IMR-90 (cell line): ENCODE measurements around the gene ADAMTSL2. TPM values are rescaled to one million over a fixed set of nuclear protein-coding genes. Genes with fewer than 3 reads are reported as not detected.

Experiments
- ATAC-seq: fragments of 200-7000 bp; cut with Tn5 transposase; 2 replicates; pipeline ENCODE4 v1.9.1; 2020; ENCODE audit warnings: low read depth, mild to moderate bottlenecking, moderate library complexity
- BruUV-seq: library from RNA; stranded (reverse); fragments of 400-500 nt; replicated peaks from 2 replicates; lab custom pipeline; 2021; lab: Mats Ljungman, UMichigan
- CTCF ChIA-PET: fragments of 300-600 bp; formaldehyde crosslinking; extraction: SDS; loops from one replicate; lab custom pipeline; 2021; ENCODE audit warnings: antibody characterized with exemption; lab: Yijun Ruan, JAX
- POLR2A ChIA-PET: fragments of 300-600 bp; sonication (Branson Sonifier 250); formaldehyde crosslinking; loops from one replicate; lab custom pipeline; 2022; ENCODE audit warnings: antibody characterized with exemption; ENCODE audit not compliant: unreplicated experiment; lab: Charles Lee
- DNase-seq: peaks from one replicate; pipeline ENCODE4 v3.0.0; 2013
- H2AFZ ChIP-seq: replicated peaks from 2 replicates; pipeline ENCODE3; 2013; ENCODE audit warnings: low read length, mild to moderate bottlenecking; ENCODE audit not compliant: poor library complexity
- H2AK5ac ChIP-seq: 2 replicates; pipeline ENCODE4 v1.6.1; 2013; ENCODE audit warnings: low read depth, low read length, inconsistent platforms
- H2AK9ac ChIP-seq: replicated peaks from 2 replicates; pipeline ENCODE3; 2013; ENCODE audit warnings: mild to moderate bottlenecking, low read depth, low read length, moderate library complexity; ENCODE audit not compliant: poor library complexity
- H2BK120ac ChIP-seq: 2 replicates; pipeline ENCODE4 v1.6.1; 2013; ENCODE audit warnings: low read depth, low read length, inconsistent platforms
- H2BK15ac ChIP-seq: 3 replicates; pipeline ENCODE4 v1.6.1; 2013; ENCODE audit warnings: low read depth, low read length, inconsistent platforms
- H2BK20ac ChIP-seq: 2 replicates; pipeline ENCODE4 v1.6.1; 2013; ENCODE audit warnings: low read depth, mild to moderate bottlenecking, inconsistent platforms, low read length, moderate library complexity
- H2BK5ac ChIP-seq: 2 replicates; pipeline ENCODE4 v1.6.1; 2013; ENCODE audit warnings: mild to moderate bottlenecking, low read depth, low read length, inconsistent platforms; ENCODE audit not compliant: poor library complexity, severe bottlenecking
- H3K14ac ChIP-seq: replicated peaks from 2 replicates; pipeline ENCODE4 v1.6.1; 2013; ENCODE audit warnings: low read depth, low read length, inconsistent platforms
- H3K18ac ChIP-seq: 2 replicates; pipeline ENCODE4 v1.6.1; 2013; ENCODE audit warnings: low read depth, low read length, control low read depth
- H3K23ac ChIP-seq: 2 replicates; pipeline ENCODE4 v1.6.1; 2013; ENCODE audit warnings: low read depth, low read length, inconsistent platforms
- H3K27ac ChIP-seq: 2 replicates; pipeline ENCODE4 v1.5.1; 2013; ENCODE audit warnings: mild to moderate bottlenecking, control low read depth, low read length; ENCODE audit not compliant: insufficient read depth
- H3K27me3 ChIP-seq: 2 replicates; pipeline ENCODE4 v1.6.1; 2013; ENCODE audit warnings: low read length; ENCODE audit not compliant: control insufficient read depth, insufficient read depth
- H3K36me3 ChIP-seq: 2 replicates; pipeline ENCODE4 v1.6.1; 2013; ENCODE audit warnings: low read length, mixed read lengths; ENCODE audit not compliant: control insufficient read depth, insufficient read depth
- H3K4ac ChIP-seq: 2 replicates; pipeline ENCODE4 v1.6.1; 2013; ENCODE audit warnings: low read depth, low read length, inconsistent platforms
- H3K4me1 ChIP-seq: 2 replicates; pipeline ENCODE4 v1.6.1; 2013; ENCODE audit warnings: low read length, mixed read lengths; ENCODE audit not compliant: control insufficient read depth, insufficient read depth
- H3K4me2 ChIP-seq: 2 replicates; pipeline ENCODE4 v1.6.1; 2013; ENCODE audit warnings: low read depth, mild to moderate bottlenecking, control low read depth, low read length, moderate library complexity
- H3K4me3 ChIP-seq: 2 replicates; pipeline ENCODE4 v1.5.1; 2013; ENCODE audit warnings: low read depth, mild to moderate bottlenecking, control low read depth, low read length, moderate library complexity; ENCODE audit not compliant: insufficient read depth
- H3K56ac ChIP-seq: 2 replicates; pipeline ENCODE4 v1.6.1; 2013; ENCODE audit warnings: low read length, inconsistent platforms; ENCODE audit not compliant: insufficient read depth; ENCODE audit errors: extremely low read depth
- H3K79me1 ChIP-seq, 2 experiments: 2 replicates each; pipeline ENCODE4 v1.6.1; 2013; ENCODE audit warnings: low read length in 2 of 2, inconsistent platforms in 1 of 2, low read depth in 1 of 2
- H3K9ac ChIP-seq: 2 replicates; pipeline ENCODE4 v1.6.1; 2013; ENCODE audit warnings: low read depth, low read length, control low read depth
- H3K9me1 ChIP-seq: 2 replicates; pipeline ENCODE4 v1.6.1; 2013; ENCODE audit warnings: low read length, inconsistent platforms; ENCODE audit not compliant: insufficient read depth
- H3K9me3 ChIP-seq: 2 replicates; pipeline ENCODE4 v1.6.1; 2013; ENCODE audit warnings: low read length; ENCODE audit not compliant: control insufficient read depth, insufficient read depth
- H4K20me1 ChIP-seq: 2 replicates; pipeline ENCODE4 v1.6.1; 2013; ENCODE audit warnings: low read length, inconsistent platforms; ENCODE audit not compliant: insufficient read depth
- H4K5ac ChIP-seq: 2 replicates; pipeline ENCODE4 v1.6.1; 2013; ENCODE audit warnings: mild to moderate bottlenecking, low read depth, low read length, control low read depth
- H4K8ac ChIP-seq, 2 experiments: 2 replicates each; pipeline ENCODE4 v1.6.1; 2013; ENCODE audit warnings: low read depth in 2 of 2, low read length in 2 of 2, control low read depth in 1 of 2, inconsistent platforms in 1 of 2
- H4K91ac ChIP-seq: 2 replicates; pipeline ENCODE4 v1.6.1; 2013; ENCODE audit warnings: low read depth, low read length, inconsistent platforms; ENCODE audit not compliant: insufficient read depth
- BHLHE40 ChIP-seq: fragments of 150-350 bp; IDR thresholded peaks from 2 replicates; pipeline ENCODE4 v1.6.1; 2016; ENCODE audit warnings: mild to moderate bottlenecking, low read depth, low read length
- CEBPB ChIP-seq: IDR thresholded peaks from 2 replicates; pipeline ENCODE4 v1.6.1; 2012; ENCODE audit warnings: low read depth, low read length, improper control_type of control experiment
- CHD1 ChIP-seq: IDR thresholded peaks from 2 replicates; pipeline ENCODE4 v1.6.1; 2012; ENCODE audit warnings: low read depth, low read length, improper control_type of control experiment
- CTCF ChIP-seq: conservative IDR thresholded peaks from 2 replicates; pipeline ENCODE4 v1.5.1; 2012; ENCODE audit warnings: mild to moderate bottlenecking, low read depth, low read length, improper control_type of control experiment
- FOS ChIP-seq: fragments of 150-350 bp; IDR thresholded peaks from 2 replicates; pipeline ENCODE4 v1.6.1; 2016; ENCODE audit warnings: low read depth, low read length
- MAFK ChIP-seq: IDR thresholded peaks from 2 replicates; pipeline ENCODE4 v1.6.1; 2012; ENCODE audit warnings: low read depth, low read length, improper control_type of control experiment
- MAZ ChIP-seq: IDR thresholded peaks from 2 replicates; pipeline ENCODE4 v1.6.1; 2012; ENCODE audit warnings: low read depth, mild to moderate bottlenecking, low read length, improper control_type of control experiment, moderate library complexity, borderline replicate concordance
- MXI1 ChIP-seq: IDR thresholded peaks from 2 replicates; pipeline ENCODE4 v1.6.1; 2012; ENCODE audit warnings: low read depth, mild to moderate bottlenecking, low read length, moderate library complexity, borderline replicate concordance
- NFE2L2 ChIP-seq: fragments of 150-350 bp; IDR thresholded peaks from 2 replicates; pipeline ENCODE4 v1.6.1; 2016; ENCODE audit warnings: low read depth, mild to moderate bottlenecking, low read length
- POLR2A ChIP-seq: IDR thresholded peaks from 2 replicates; pipeline ENCODE4 v1.6.1; 2012; ENCODE audit warnings: mild to moderate bottlenecking, low read depth, low read length
- RAD21 ChIP-seq: IDR thresholded peaks from 2 replicates; pipeline ENCODE4 v1.6.1; 2012; ENCODE audit warnings: low read length, improper control_type of control experiment
- RFX5 ChIP-seq: IDR thresholded peaks from 2 replicates; pipeline ENCODE4 v1.8.0; 2012; ENCODE audit warnings: low read depth, mild to moderate bottlenecking, low read length, moderate library complexity
- SMC3 ChIP-seq: fragments of 150-350 bp; IDR thresholded peaks from 2 replicates; pipeline ENCODE4 v1.6.1; 2016; ENCODE audit warnings: low read depth, mild to moderate bottlenecking, antibody characterized with exemption, low read length, moderate library complexity
- USF2 ChIP-seq: fragments of 150-350 bp; IDR thresholded peaks from 2 replicates; pipeline ENCODE4 v1.6.1; 2017; ENCODE audit warnings: mild to moderate bottlenecking, antibody characterized with exemption, low read length, low read depth
- WGBS, 2 experiments: methylation state at CpG; one replicate each; pipeline versions ENCODE4 v1.1.5 to v1.1.7; 2013; ENCODE audit warnings: missing lambda C conversion rate in 2 of 2; ENCODE audit not compliant: insufficient read length in 1 of 2; ENCODE audit errors: extremely low coverage in 2 of 2; 5-methylcytosine and 5-hydroxymethylcytosine counted together
- dilution Hi-C: fragments of 300-500 bp; cut with HindIII; formaldehyde crosslinking; loops from one replicate; pipeline ENCODE4 v1.14.3; 2018; ENCODE audit warnings: low sequenced_read_pairs; ENCODE audit not compliant: unreplicated experiment
- in situ Hi-C: fragments of 300-500 bp; cut with MboI; formaldehyde crosslinking; loops from 3 replicates; pipeline ENCODE4 v1.14.3; 2019; ENCODE audit warnings: low sequenced_read_pairs, inconsistent platforms, mixed read lengths
- intact Hi-C: fragments of 100-400 bp; cut with micrococcal nuclease; formaldehyde crosslinking; loops from 2 replicates; pipeline ENCODE4 v1.10.0; 2022
- polyA plus RNA-seq, 3 experiments: library from polyadenylated mRNA; depleted of rRNA; stranded (reverse); fragments of >200 nt; gene quantifications; 2 replicates each; pipeline ENCODE4 v1.2.3, GENCODE V29; 2012; ENCODE audit warnings: low replicate concordance in 1 of 3
- total RNA-seq: library from RNA; depleted of rRNA; stranded (reverse); fragments of >200 nt; gene quantifications from 2 replicates; pipeline ENCODE4 v1.2.3, GENCODE V29; 2012
- TF ChIP-seq, protein P1 (sequence below): fragments of 150-350 bp; IDR thresholded peaks from 2 replicates; pipeline ENCODE4 v1.6.1; 2016; ENCODE audit warnings: low read depth, mild to moderate bottlenecking, low read length, moderate library complexity, borderline replicate concordance

The ADAMTSL2 gene
- total and polyA plus RNA-seq, 2 of the 4 experiments (the other 2 are of a cell fraction), result not detected

DNA sequence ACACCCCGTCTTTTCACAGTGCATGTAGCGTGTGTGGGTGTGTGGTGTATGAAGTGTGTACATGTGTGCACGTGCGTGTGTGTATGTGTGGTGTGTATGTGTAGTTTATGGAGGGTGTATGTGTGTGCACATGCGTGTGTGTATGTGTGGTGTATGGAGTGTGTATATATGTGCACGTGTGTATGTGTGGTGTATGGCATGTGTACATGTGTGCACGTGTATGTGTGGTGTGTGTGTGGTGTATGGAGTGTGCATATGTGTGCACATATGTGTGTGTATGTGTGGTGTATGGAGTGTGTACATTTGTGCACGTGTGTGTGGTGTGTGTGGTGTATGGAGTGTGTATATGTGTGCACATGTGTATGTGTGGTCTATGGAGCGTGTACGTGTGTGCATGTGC lies 22.9 kb upstream of the ADAMTSL2 start:
- no peak overlapping the region for H2AK5ac ChIP-seq
- no peaks in the 10 kb centered on the region for H3K79me1 ChIP-seq
- H3K9me1 ChIP-seq, result peaks cover 12% of the 10 kb centered on the region; the same call in 1 of the 2 replicates
- H3K4me3 ChIP-seq, result no peak overlapping the region
- H3K23ac ChIP-seq, result no peak overlapping the region
- peaks cover 8% of the 10 kb centered on the region; the same call in 1 of the 2 replicates for H3K4me1 ChIP-seq
- H3K27me3 ChIP-seq, result peaks cover 36% of the 10 kb centered on the region; the same call in 1 of the 2 replicates
- in situ Hi-C loops, result no loop called here
- intact Hi-C loops, result no loop called here
- H2AFZ ChIP-seq, result no peak overlapping the region
- no peak overlapping the region for H3K14ac ChIP-seq
- H3K56ac ChIP-seq, result no peak overlapping the region
- no peak overlapping the region for H3K4me2 ChIP-seq
- H3K27ac ChIP-seq, result no peak overlapping the region
- H2BK20ac ChIP-seq, result no peak overlapping the region
- H2AK9ac ChIP-seq, result no peak overlapping the region
- ChIA-PET POLR2A (no interaction called here), CTCF (no interaction called here)
- no TSS peak for BruUV-seq
- H4K8ac ChIP-seq, result no peak overlapping the region
- H2BK120ac ChIP-seq, result no peak overlapping the region
- H4K5ac ChIP-seq, result no peak overlapping the region
- H2BK5ac ChIP-seq, result no peak overlapping the region
- H3K18ac ChIP-seq, result no peak overlapping the region
- H3K36me3 ChIP-seq, result no peaks in the 10 kb centered on the region
- H3K4ac ChIP-seq, result no peak overlapping the region
- H2BK15ac ChIP-seq, result no peak overlapping the region
- H3K9ac ChIP-seq, result no peak overlapping the region
- H4K20me1 ChIP-seq, result peaks cover 3% of the 10 kb centered on the region; the same call in 1 of the 2 replicates
- DNase-seq, result no peak
- TF ChIP-seq RAD21, result no peak
- no peak for TF ChIP-seq MXI1
- TF ChIP-seq NFE2L2, result no peak
- no peak for TF ChIP-seq FOS
- TF ChIP-seq CTCF, result no peak
- TF ChIP-seq USF2, result no peak
- no peak for TF ChIP-seq BHLHE40
- no peak for TF ChIP-seq MAZ
- no peak for TF ChIP-seq RFX5
- no peak for TF ChIP-seq CHD1
- TF ChIP-seq POLR2A, result no peak
- TF ChIP-seq MAFK, result no peak
- no peak for TF ChIP-seq CEBPB
- TF ChIP-seq, protein P1, sequence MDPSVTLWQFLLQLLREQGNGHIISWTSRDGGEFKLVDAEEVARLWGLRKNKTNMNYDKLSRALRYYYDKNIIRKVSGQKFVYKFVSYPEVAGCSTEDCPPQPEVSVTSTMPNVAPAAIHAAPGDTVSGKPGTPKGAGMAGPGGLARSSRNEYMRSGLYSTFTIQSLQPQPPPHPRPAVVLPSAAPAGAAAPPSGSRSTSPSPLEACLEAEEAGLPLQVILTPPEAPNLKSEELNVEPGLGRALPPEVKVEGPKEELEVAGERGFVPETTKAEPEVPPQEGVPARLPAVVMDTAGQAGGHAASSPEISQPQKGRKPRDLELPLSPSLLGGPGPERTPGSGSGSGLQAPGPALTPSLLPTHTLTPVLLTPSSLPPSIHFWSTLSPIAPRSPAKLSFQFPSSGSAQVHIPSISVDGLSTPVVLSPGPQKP, result no peak
- TF ChIP-seq SMC3, result no peak
- dilution Hi-C loops, result no loop called here
- ATAC-seq, result no peak
- no peaks in the 10 kb centered on the region for H3K9me3 ChIP-seq
- WGBS, 2 experiments, result 92% methylated on average over 10 of the region's 10 CpGs; no CpG with 5 or more reads in 1 of the 2 experiments
- no peak overlapping the region for H4K91ac ChIP-seq
